Natural killer cell treated with Interleukin-12 subunit alpha and Interleukin-12 subunit beta and Interleukin-15 and Interleukin-18, amount 100 ng/mL, for 72 hours (primary cell): ENCODE data around the gene CELF1. TPM values are rescaled to one million over a fixed set of nuclear protein-coding genes. Genes with fewer than 3 reads are reported as not detected.
"Not testable (repeated sequence)": the region's sequence is repeated elsewhere in the genome, so short reads cannot be mapped to it uniquely, and the experiment has no call there.

ENCODE experiments used
- ATAC-seq, 2 donors: fragments of 150-1000 bp; cut with Tn5 transposase in 1 of 2; sonication (Bioruptor Pico), chemical (Tn5 transposase) in 1 of 2; 2 replicates each; pipeline ENCODE4 v1.10.0; 2021
- DNase-seq: peaks from one replicate; pipeline ENCODE4 v3.0.0; 2022; ENCODE audit warnings: low spot score
- H3K27ac Mint-ChIP-seq, 2 donors: 1 replicate in 1 of 2; 2 replicates in 1 of 2; pipeline ENCODE4 v1.8.0; 2022; ENCODE audit warnings: mixed read lengths in 2 of 2, mild to moderate bottlenecking in 1 of 2, moderate library complexity in 1 of 2
- H3K27me3 Mint-ChIP-seq, 2 donors: 1 replicate in 1 of 2; 2 replicates in 1 of 2; pipeline ENCODE4 v1.8.0; 2022; ENCODE audit warnings: mixed read lengths in 2 of 2
- H3K36me3 Mint-ChIP-seq: one replicate; pipeline ENCODE4 v1.8.0; 2022; ENCODE audit warnings: mixed read lengths
- H3K4me1 Mint-ChIP-seq, 2 donors: 1 replicate in 1 of 2; 2 replicates in 1 of 2; pipeline ENCODE4 v1.8.0; 2022; ENCODE audit warnings: low read depth in 2 of 2, mixed read lengths in 2 of 2, mild to moderate bottlenecking in 1 of 2
- H3K4me3 Mint-ChIP-seq: one replicate; pipeline ENCODE4 v1.8.0; 2022; ENCODE audit warnings: mixed read lengths
- H3K9me3 Mint-ChIP-seq: 2 replicates; pipeline ENCODE4 v1.8.0; 2022; ENCODE audit warnings: mixed read lengths
- total RNA-seq, 2 donors: library from RNA; stranded (reverse); gene quantifications; one replicate each; pipeline ENCODE4 v1.2.3, GENCODE V29; 2022

CELF1 gene
- total RNA-seq, 2 donors from 2014 or later, result 165 to 230 TPM

DNA sequence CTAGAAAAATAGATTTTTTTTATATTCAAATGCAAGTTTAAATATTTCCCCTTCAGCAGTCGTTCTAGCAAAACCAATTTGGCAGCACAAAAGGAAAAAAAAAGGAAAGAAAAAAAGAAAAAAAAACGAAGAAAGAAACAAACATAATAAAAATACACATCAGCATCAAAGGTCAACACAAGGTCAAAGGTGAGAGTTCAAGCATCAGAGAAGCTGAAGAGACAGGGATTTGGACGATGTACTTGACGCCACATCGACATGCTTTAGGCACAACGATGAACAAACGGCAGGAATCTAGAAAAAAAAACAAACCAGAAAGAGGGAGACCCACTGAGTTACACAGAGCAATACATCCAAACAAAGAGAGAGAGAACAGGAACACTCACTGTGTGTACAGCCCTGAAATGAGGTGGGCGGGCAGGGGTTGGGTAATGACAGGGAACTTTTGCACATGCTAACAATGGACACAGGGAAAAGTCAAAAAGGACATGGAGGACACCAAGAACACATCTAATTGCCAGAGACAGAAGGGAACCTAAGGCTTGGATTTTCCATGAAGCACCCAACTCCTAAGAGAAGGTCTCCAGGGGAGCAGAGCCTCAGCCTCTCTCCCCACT lies 84.2 kb downstream of the CELF1 start:
- no peak overlapping the region for H3K4me3 Mint-ChIP-seq
- ATAC-seq (no peak), DNase-seq (no peak)
- H3K36me3 Mint-ChIP-seq, result peaks cover 10% of the 10 kb centered on the region
- no peaks in the 10 kb centered on the region for H3K27me3 Mint-ChIP-seq
- H3K9me3 Mint-ChIP-seq, result no peaks in the 10 kb centered on the region
- H3K27ac Mint-ChIP-seq, result peak overlapping the region; percentile 27 to 86
- peaks cover 12 to 23% of the 10 kb centered on the region in 2 donors for H3K4me1 Mint-ChIP-seq

DNA sequence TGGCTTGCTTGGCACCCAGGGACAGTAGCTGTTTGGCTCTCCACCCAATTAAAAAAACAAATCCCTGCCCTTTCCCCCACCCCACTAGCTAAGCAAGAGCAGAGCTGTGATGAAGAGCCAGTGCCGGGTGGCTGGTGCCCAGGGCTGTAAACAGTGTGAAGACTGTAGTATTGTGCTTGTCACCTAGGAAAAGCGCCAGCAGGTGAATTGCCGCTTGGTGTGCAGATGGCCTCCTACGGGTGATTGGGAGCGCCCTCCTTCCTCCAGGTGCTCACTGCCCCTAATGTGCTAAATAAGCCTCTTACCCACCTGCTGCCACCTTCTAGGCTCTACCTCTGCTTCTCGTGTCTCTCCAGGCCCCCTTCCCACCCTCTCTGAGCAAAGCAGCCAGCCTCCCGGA lies 85.6 kb downstream of the CELF1 start:
- H3K36me3 Mint-ChIP-seq, result peaks cover 10% of the 10 kb centered on the region

DNA sequence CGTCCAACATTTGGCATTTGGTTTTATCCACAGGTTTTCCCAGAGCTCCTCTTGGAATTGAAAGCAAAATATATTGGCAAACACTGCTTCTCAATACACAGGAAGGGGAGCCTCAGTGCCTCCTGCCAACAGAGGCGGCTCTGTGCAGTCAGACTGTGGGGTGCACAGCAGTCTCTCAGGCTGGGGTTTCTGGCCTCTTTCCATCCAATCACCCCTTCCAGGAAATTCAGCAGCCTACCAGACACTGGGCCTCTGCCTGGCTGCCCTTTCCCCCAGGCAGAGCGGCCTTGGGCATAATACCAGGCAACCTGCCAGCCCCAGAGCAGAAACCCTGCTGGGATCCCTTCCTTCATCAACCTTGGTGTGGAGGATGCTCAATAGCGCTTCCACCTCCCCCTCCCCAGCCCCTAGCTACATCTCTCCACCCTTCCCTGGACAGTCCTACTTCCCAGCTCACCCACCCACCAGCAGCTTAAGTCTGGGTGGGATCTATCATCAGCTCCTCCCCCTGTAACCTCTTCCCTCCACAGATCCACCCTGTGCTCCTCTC lies 86.2 kb downstream of the CELF1 start:
- no peak for DNase-seq
- no peak overlapping the region for H3K27ac Mint-ChIP-seq
- peaks cover 10% of the 10 kb centered on the region for H3K36me3 Mint-ChIP-seq
- no peaks in the 10 kb centered on the region for H3K9me3 Mint-ChIP-seq
- H3K4me1 Mint-ChIP-seq, result peaks cover 12 to 25% of the 10 kb centered on the region in 2 donors
- peak; percentile 8 to 66 for ATAC-seq
- H3K4me3 Mint-ChIP-seq, result no peak overlapping the region
- H3K27me3 Mint-ChIP-seq, result no peaks in the 10 kb centered on the region

More for the DNA sequence above, 85.6 kb downstream of the CELF1 start:
- Mint-ChIP-seq H3K27ac (peak overlapping the region; percentile 27 to 42), H3K4me3 (no peak overlapping the region), H3K4me1 (peaks cover 12 to 23% of the 10 kb centered on the region in 2 donors), H3K9me3 (no peaks in the 10 kb centered on the region), H3K27me3 (no peaks in the 10 kb centered on the region)
- DNase-seq, result no peak
- no peak for ATAC-seq

DNA sequence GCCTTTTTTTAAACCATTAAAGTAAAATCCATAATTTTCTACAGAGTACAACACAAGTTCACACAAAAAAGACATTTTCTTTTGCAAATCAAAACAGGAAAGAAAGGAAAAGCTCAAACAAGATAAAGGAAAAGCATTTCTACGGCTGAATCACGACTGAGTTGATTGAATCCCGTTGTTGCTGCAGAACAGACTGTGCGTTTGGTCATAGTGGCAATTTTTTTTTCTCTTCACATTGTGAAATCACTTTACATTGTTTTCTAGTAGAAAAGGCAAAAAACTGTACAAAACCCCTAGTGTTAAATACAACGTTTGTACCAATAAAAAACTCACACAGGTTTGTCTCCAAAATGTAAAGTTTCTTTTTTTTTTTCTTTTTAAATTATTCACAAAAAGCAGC lies 86.7 kb downstream of the CELF1 start:
- peak overlapping the region; percentile 43 to 46 for H3K27ac Mint-ChIP-seq
- H3K4me1 Mint-ChIP-seq, result peaks cover 12 to 25% of the 10 kb centered on the region in 2 donors
- no peak overlapping the region for H3K4me3 Mint-ChIP-seq
- H3K36me3 Mint-ChIP-seq, result peaks cover 10% of the 10 kb centered on the region
- H3K27me3 Mint-ChIP-seq, result no peaks in the 10 kb centered on the region
- ATAC-seq, result no peak
- no peak for DNase-seq
- H3K9me3 Mint-ChIP-seq, result no peaks in the 10 kb centered on the region

DNA sequence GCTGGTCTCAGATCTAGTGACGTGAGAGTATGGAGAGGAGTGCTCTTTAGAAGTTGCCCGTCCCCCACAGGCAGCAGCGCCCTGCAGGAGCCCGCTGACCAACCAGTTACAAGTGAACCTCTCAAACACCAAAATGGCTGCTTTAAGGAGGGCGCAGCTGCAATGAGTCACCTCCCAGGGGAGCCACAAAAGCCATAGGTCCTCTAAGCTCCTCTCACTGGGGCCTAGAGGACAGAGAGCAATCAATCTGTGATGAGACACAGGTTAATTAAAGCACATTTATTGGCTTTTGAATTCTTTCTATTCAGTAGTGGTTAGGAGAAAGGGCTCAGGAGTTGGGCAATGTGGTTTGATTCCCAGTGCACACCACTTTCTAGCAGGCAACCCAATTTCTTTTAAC lies 88.4 kb downstream of the CELF1 start:
- Mint-ChIP-seq H3K4me1 (peaks cover 12 to 21% of the 10 kb centered on the region in 2 donors), H3K9me3 (no peaks in the 10 kb centered on the region), H3K4me3 (no peak overlapping the region), H3K27me3 (no peaks in the 10 kb centered on the region), H3K36me3 (peaks cover 10% of the 10 kb centered on the region), H3K27ac (no peak overlapping the region)
- DNase-seq (no peak), ATAC-seq (peak in 1 of 2 donors; percentile 26)

DNA sequence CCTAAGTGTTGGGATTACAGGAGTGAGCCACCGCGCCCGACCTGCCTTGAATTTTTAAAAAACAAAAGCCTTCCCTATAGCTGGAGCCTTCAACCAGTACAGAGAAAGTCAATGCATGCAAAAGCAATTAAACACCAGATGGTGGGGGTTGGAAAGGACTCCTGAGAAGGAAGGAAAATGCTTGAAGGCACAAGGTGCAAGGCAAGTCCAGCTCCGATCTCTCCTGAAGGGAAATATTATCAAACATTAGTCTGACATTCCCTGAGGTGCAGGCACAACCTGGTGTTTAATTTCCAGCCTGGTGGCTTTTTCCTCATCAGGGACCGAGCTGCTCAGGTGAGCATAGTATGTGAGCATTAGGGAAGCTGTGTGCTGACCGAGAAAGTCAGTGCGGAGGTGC lies 91.1 kb downstream of the CELF1 start:
- peak overlapping the region in 1 of 2 donors; percentile 59 for H3K27ac Mint-ChIP-seq
- H3K4me1 Mint-ChIP-seq, result peaks cover 0 to 8% of the 10 kb centered on the region in 2 donors
- ATAC-seq (no peak), DNase-seq (no peak)
- H3K27me3 Mint-ChIP-seq, result no peaks in the 10 kb centered on the region
- no peaks in the 10 kb centered on the region for H3K36me3 Mint-ChIP-seq
- H3K9me3 Mint-ChIP-seq, result no peaks in the 10 kb centered on the region
- no peak overlapping the region for H3K4me3 Mint-ChIP-seq

DNA sequence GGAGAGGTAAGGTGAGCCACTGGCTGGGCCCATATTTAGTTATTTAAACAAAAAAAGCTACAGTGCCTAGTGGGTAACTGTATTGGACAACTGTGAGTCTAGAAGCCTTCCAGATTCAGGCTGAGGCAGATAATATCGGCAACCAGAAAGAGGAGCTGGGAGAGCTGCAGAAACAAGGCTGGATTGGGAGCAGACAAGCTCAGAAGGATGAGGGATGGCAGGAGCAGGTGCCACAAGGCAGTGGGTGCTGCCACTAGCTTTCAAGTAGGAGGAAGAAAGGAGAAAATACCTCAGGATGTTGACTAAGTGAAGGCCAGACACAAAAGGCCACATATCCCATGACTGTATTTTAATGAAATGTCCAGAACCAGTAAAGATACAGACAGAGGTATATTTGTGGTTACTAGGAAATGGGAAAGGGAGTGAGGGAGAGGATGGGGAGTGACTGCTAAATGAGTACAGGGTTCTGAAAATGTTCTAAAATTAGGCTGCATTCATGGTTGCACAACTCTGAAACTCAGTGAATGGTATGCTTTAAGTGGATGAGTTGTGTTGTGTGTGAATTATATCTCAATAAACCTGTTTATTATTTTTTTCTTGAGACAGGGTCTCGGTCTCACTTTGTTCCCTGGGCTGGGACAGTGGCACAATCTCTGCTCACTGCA lies 92.2 kb downstream of the CELF1 start:
- peaks cover 0 to 8% of the 10 kb centered on the region in 2 donors for H3K4me1 Mint-ChIP-seq
- H3K9me3 Mint-ChIP-seq, result no peaks in the 10 kb centered on the region
- no peaks in the 10 kb centered on the region for H3K36me3 Mint-ChIP-seq
- DNase-seq, result no peak
- no peaks in the 10 kb centered on the region for H3K27me3 Mint-ChIP-seq
- no peak overlapping the region for H3K4me3 Mint-ChIP-seq
- no peak overlapping the region for H3K27ac Mint-ChIP-seq
- ATAC-seq, result no peak

DNA sequence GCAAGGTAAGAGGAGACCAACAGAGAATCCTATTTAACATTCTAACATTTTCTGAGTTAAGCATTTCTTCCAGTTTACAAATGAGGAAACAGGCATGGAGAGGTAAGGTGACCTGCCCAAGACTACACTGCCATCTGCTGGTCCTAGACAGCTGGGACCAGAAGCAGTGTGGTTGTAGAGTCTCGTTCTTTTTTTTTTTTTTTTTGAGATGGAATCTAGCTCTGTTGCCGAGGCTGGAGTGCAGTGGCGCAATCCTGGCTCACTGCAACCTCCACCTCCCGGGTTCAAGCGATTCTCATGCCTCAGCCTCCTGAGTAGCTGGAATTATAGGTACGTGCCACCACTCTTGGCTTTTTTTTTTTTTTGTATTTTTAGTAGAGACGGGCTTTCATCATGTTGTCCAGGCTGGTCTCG lies 98.7 kb downstream of the CELF1 start:
- DNase-seq (peak; percentile 67), ATAC-seq (peak; percentile 80 to 85)
- H3K36me3 Mint-ChIP-seq, H3K27me3 Mint-ChIP-seq, H3K4me3 Mint-ChIP-seq, H3K27ac Mint-ChIP-seq, H3K9me3 Mint-ChIP-seq, H3K4me1 Mint-ChIP-seq: not testable (repeated sequence)

DNA sequence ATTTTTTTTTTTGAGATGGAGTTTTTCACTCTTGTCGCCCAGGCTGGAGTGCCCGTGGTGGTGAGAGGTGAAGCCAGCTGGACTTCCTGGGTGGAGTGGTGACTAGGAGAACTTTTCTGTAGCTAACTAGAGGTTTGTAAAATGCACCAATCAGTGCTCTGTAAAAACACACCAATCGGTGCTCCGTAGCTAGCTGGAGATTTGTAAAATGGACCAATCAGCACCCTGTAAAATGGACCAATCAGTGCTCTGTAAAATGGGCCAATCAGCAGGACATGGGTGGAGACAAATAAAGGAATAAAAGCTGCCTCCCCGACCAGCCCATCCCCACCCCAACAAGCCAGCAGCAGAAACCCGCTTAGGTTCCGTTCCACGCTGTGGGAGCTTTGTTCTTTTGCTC lies 99.6 kb downstream of the CELF1 start:
- no peak for ATAC-seq
- H3K9me3 Mint-ChIP-seq, result no peaks in the 10 kb centered on the region
- H3K27ac Mint-ChIP-seq, result no peak overlapping the region
- H3K27me3 Mint-ChIP-seq, result no peaks in the 10 kb centered on the region
- H3K4me1 Mint-ChIP-seq, result peaks cover 3 to 4% of the 10 kb centered on the region in 2 donors
- DNase-seq, result no peak
- no peak overlapping the region for H3K4me3 Mint-ChIP-seq
- no peaks in the 10 kb centered on the region for H3K36me3 Mint-ChIP-seq

DNA sequence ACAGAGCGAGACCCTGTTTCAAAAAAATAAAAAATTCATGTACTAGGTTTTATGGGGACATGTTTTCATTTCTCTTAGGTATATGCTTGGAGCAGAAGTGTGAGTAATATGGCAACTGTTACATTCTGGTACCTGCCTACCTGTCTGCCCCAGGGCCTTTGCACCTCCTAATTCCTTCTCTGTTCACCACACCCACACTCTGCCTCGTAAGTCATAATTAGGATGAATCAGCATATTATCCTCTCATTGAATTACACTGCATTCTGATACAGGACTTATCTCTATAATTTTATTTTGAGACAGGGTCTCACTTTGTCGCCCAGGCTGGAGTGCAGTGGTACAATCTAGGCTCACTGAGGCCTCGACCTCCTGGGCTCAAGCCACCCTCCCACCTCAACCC lies 100.9 kb downstream of the CELF1 start:
- Mint-ChIP-seq H3K27ac (no peak overlapping the region), H3K9me3 (no peaks in the 10 kb centered on the region), H3K27me3 (no peaks in the 10 kb centered on the region), H3K4me3 (no peak overlapping the region), H3K36me3 (no peaks in the 10 kb centered on the region), H3K4me1 (peaks cover 4 to 6% of the 10 kb centered on the region in 2 donors)
- ATAC-seq (no peak), DNase-seq (no peak)

DNA sequence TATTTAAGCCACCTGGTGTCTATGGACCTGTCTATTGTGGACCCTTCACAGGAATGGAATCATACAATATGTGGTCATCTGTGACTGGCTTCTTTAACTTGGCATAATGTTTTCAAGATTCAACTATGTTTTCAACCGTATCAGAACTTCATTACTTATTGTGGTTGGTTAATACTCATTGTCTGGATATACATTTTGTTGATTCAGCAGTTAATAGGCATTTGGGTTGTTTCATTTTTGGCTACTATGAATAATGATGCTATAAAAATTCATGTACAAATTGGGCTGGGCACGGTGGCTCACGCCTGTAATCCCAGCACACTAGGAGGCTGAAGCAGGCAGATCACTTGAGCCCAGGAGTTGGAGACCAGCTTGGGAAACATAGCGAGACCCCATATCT lies 101.5 kb downstream of the CELF1 start:
- Mint-ChIP-seq H3K4me1 (peaks cover 4 to 6% of the 10 kb centered on the region in 2 donors), H3K27ac (no peak overlapping the region), H3K4me3 (no peak overlapping the region)

DNA sequence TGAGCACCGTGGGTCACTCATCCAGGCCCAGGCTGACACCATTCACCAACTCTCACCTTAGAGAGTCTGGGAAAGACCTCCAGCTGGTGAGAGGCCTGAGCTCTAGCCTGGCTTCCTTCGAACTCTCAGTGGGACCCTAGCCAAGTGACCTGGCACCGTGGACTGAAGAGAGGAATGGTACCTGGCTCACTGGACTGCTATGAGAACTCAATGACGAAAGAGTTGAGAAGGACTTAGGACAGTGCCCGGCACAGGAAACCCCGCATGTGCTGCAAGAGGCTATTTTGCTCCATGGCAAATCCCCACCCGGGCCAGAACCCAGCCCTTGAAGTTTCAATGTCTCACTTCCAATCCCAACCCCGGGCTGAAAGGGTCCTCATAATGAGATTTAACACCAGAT lies 103.4 kb downstream of the CELF1 start:
- no peak for ATAC-seq
- no peaks in the 10 kb centered on the region for H3K9me3 Mint-ChIP-seq
- peaks cover 4 to 6% of the 10 kb centered on the region in 2 donors for H3K4me1 Mint-ChIP-seq
- H3K4me3 Mint-ChIP-seq, result no peak overlapping the region
- no peak for DNase-seq
- H3K27ac Mint-ChIP-seq, result no peak overlapping the region
- H3K36me3 Mint-ChIP-seq, result no peaks in the 10 kb centered on the region
- H3K27me3 Mint-ChIP-seq, result no peaks in the 10 kb centered on the region

More for the DNA sequence above, 101.5 kb downstream of the CELF1 start:
- Mint-ChIP-seq H3K36me3 (no peaks in the 10 kb centered on the region), H3K9me3 (no peaks in the 10 kb centered on the region), H3K27me3 (no peaks in the 10 kb centered on the region)
- ATAC-seq (no peak), DNase-seq (no peak)

DNA sequence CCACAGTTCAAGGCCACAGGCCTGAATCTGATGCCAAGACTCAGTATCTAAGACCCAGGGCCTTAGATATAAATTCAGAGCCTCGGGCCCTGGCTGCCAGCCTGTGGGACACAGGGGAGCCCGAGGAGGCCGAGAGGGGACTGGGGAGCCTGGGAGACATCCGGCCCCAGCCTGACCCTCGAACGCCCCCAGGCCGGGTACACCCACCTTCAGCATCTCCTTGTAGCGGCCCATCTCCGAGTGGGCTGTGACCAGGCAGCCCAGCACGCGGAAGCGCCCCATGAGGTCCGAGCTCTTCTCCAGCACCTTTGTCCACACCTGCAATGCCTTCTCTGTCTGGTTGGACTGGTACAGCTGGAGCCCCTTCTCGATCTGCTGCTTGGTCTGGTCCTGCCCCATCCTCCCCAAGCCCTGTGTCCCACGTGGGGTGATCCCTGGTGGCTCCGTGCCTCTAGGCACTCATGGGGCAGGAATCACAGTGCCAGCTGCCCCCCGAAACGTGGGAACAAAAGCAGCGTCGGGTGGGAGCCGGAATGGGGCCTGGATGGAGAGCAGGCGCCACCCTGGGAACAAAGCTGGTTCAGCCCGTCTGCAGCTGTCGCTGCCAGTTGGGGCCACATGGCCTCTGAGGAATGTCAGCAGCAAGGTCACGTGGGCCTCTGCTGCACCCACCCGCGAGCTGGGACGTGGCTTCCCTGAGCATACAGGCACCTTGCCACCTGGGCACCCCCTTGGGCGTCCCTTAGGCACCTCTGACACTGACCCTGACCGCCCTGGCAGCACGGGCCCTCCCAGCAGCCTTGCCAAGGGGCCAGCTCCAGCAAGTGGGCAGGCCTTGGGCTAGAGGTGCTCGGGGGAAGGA lies 104.1 kb downstream of the CELF1 start, which contains the start of gene RAPSN:
Gene RAPSN, minus strand, starts transcription at position 571 of the 862 bp plus-strand sequence. Its CDS starts 172 bp downstream, at position 399.
- no peak within 1 kb of the TSS for H3K27ac Mint-ChIP-seq
- peaks cover 0 to 3% of the 10 kb centered on the region in 2 donors for H3K4me1 Mint-ChIP-seq
- H3K4me3 Mint-ChIP-seq, result no peak within 1 kb of the TSS
- no peaks in the 10 kb centered on the region for H3K36me3 Mint-ChIP-seq
- no peaks in the 10 kb centered on the region for H3K9me3 Mint-ChIP-seq
- ATAC-seq, result peak; percentile 3 to 36
- H3K27me3 Mint-ChIP-seq, result no peaks in the 10 kb centered on the region
- DNase-seq, result no peak
